GM23338 (cell line): ENCODE data around the gene GPR153. TPM values are rescaled to one million over a fixed set of nuclear protein-coding genes. Genes with fewer than 3 reads are reported as not detected.

Experiments used
- ATAC-seq: fragments of 200-7000 bp; cut with Tn5 transposase; 3 replicates; pipeline ENCODE4 v1.9.1; 2020
- DNase-seq: peaks from one replicate; pipeline ENCODE4 v3.0.0-alpha.2; 2015; ENCODE audit warnings: low spot score
- H2AFZ ChIP-seq: fragments of 200-600 bp; sonication (generic); 2 replicates; pipeline ENCODE4 v1.8.0; 2016; ENCODE audit warnings: antibody characterized with exemption, mild to moderate bottlenecking, moderate library complexity
- H3F3A ChIP-seq: fragments of 200-600 bp; sonication (generic); replicated peaks from 2 replicates; pipeline ENCODE4 v1.8.0; 2017; ENCODE audit warnings: antibody characterized with exemption, mixed run types, low read depth
- H3K27ac ChIP-seq: fragments of 200-600 bp; sonication (generic); 2 replicates; pipeline ENCODE4 v1.6.1; 2016; ENCODE audit warnings: low read depth
- H3K27me3 ChIP-seq: fragments of 200-600 bp; sonication (generic); 2 replicates; pipeline ENCODE4 v1.8.0; 2016; ENCODE audit warnings: mild to moderate bottlenecking, mixed run types, moderate library complexity; ENCODE audit not compliant: insufficient read depth
- H3K36me3 ChIP-seq: fragments of 200-600 bp; sonication (generic); 2 replicates; pipeline ENCODE4 v1.8.0; 2016; ENCODE audit warnings: mild to moderate bottlenecking; ENCODE audit not compliant: insufficient read depth
- H3K4me1 ChIP-seq: fragments of 200-600 bp; sonication (generic); 2 replicates; pipeline ENCODE4 v1.8.0; 2016; ENCODE audit warnings: mild to moderate bottlenecking, moderate library complexity; ENCODE audit not compliant: insufficient read depth
- H3K4me2 ChIP-seq: fragments of 200-600 bp; sonication (generic); 2 replicates; pipeline ENCODE4 v1.7.1; 2017; ENCODE audit warnings: mixed run types
- H3K4me3 ChIP-seq: fragments of 200-600 bp; sonication (generic); 2 replicates; pipeline ENCODE4 v1.6.1; 2016; ENCODE audit warnings: mixed run types
- H3K79me2 ChIP-seq: fragments of 200-600 bp; sonication (generic); replicated peaks from 2 replicates; pipeline ENCODE4 v1.8.0; 2017; ENCODE audit warnings: mild to moderate bottlenecking; ENCODE audit not compliant: insufficient read depth
- H3K9me2 ChIP-seq: fragments of 200-600 bp; sonication (generic); 2 replicates; pipeline ENCODE4 v1.8.0; 2017; ENCODE audit not compliant: insufficient read depth
- H4K20me1 ChIP-seq: fragments of 200-600 bp; sonication (generic); replicated peaks from 2 replicates; pipeline ENCODE4 v1.8.0; 2017; ENCODE audit warnings: mild to moderate bottlenecking; ENCODE audit not compliant: insufficient read depth
- H3K27ac Mint-ChIP-seq: 2 replicates; pipeline ENCODE4 v1.8.0; 2020; ENCODE audit warnings: inconsistent platforms, mild to moderate bottlenecking, moderate library complexity, mixed read lengths
- H3K27me3 Mint-ChIP-seq: 3 replicates; pipeline ENCODE4 v1.8.0; 2022; ENCODE audit warnings: low read depth, mild to moderate bottlenecking, moderate library complexity, mixed read lengths, inconsistent platforms; ENCODE audit not compliant: insufficient read depth, poor library complexity
- H3K36me3 Mint-ChIP-seq: 3 replicates; pipeline ENCODE4 v1.8.0; 2021; ENCODE audit warnings: low read depth, mild to moderate bottlenecking, inconsistent platforms, moderate library complexity, mixed read lengths
- H3K4me1 Mint-ChIP-seq: 3 replicates; pipeline ENCODE4 v1.8.0; 2020; ENCODE audit warnings: mild to moderate bottlenecking, inconsistent platforms, mixed read lengths
- H3K4me3 Mint-ChIP-seq: 3 replicates; pipeline ENCODE4 v1.8.0; 2021; ENCODE audit warnings: moderate library complexity, mild to moderate bottlenecking, inconsistent platforms, mixed read lengths
- H3K9me3 Mint-ChIP-seq: 3 replicates; pipeline ENCODE4 v1.8.0; 2020; ENCODE audit warnings: moderate library complexity, mild to moderate bottlenecking, inconsistent platforms, mixed read lengths
- CREB1 ChIP-seq: fragments of 250-450 bp; sonication (Bioruptor Pico); IDR thresholded peaks from 2 replicates; pipeline ENCODE4 v1.5.0; 2020; ENCODE audit warnings: low read depth, mild to moderate bottlenecking, moderate library complexity
- EZH2 ChIP-seq: fragments of 200-600 bp; sonication (generic); IDR thresholded peaks from one replicate; pipeline ENCODE4 v1.8.0; 2017; ENCODE audit warnings: antibody characterized with exemption, mild to moderate bottlenecking, low read depth; ENCODE audit not compliant: unreplicated experiment
- EZH2phosphoT487 ChIP-seq: fragments of 200-600 bp; sonication (generic); IDR thresholded peaks from one replicate; pipeline ENCODE4 v1.8.1; 2018; ENCODE audit warnings: antibody characterized with exemption; ENCODE audit not compliant: unreplicated experiment
- JUNB ChIP-seq: IDR thresholded peaks from one replicate; pipeline ENCODE4 v1.6.1; 2016; ENCODE audit warnings: antibody characterized with exemption; ENCODE audit not compliant: unreplicated experiment
- POLR2AphosphoS5 ChIP-seq: IDR thresholded peaks from 2 replicates; pipeline ENCODE4 v1.6.1; 2016; ENCODE audit warnings: antibody characterized with exemption, low read depth
- REST ChIP-seq: IDR thresholded peaks from one replicate; pipeline ENCODE4 v1.6.1; 2018; ENCODE audit warnings: antibody characterized with exemption; ENCODE audit not compliant: unreplicated experiment
- STAT1 ChIP-seq: IDR thresholded peaks from one replicate; pipeline ENCODE4 v1.6.1; 2016; ENCODE audit warnings: antibody characterized with exemption; ENCODE audit not compliant: unreplicated experiment
- ZNF114 ChIP-seq: fragments of 250-450 bp; sonication (Bioruptor Pico); IDR thresholded peaks from 2 replicates; pipeline ENCODE4 v1.5.0; 2020; ENCODE audit warnings: mild to moderate bottlenecking, moderate library complexity
- ZNF331 ChIP-seq: fragments of 250-450 bp; sonication (Bioruptor Pico); IDR thresholded peaks from 2 replicates; pipeline ENCODE4 v1.5.0; 2020; ENCODE audit warnings: low read depth, mild to moderate bottlenecking, moderate library complexity
- polyA plus RNA-seq: library from polyadenylated mRNA; unstranded; fragments of >200 nt; fragmentation: Nextera tagmentation; extraction: Ambion mirVana; gene quantifications from 2 replicates; pipeline ENCODE4 v1.2.1, GENCODE V29; 2016
- total RNA-seq: library from RNA; depleted of rRNA; stranded (reverse); fragments of >200 nt; shearing (Covaris generic); gene quantifications from 2 replicates; pipeline ENCODE4 v1.2.3, GENCODE V29; 2014
- TF ChIP-seq, protein P1 (sequence below): IDR thresholded peaks from 2 replicates; pipeline ENCODE4 v1.6.1; 2016; ENCODE audit warnings: antibody characterized with exemption
- TF ChIP-seq, protein P2 (sequence below), 2 experiments: fragments of 200-600 bp in 1 of 2; sonication (generic) in 1 of 2; conservative IDR thresholded peaks; 2 replicates each; pipeline versions ENCODE4 v1.5.1 to v1.6.1; 2016 to 2017; ENCODE audit warnings: antibody characterized with exemption in 2 of 2, low read depth in 2 of 2, mild to moderate bottlenecking in 2 of 2, moderate library complexity in 1 of 2

Gene GPR153
- total and polyA plus RNA-seq, 2 experiments from 2014 or later = 1.3 to 9.0 TPM

DNA sequence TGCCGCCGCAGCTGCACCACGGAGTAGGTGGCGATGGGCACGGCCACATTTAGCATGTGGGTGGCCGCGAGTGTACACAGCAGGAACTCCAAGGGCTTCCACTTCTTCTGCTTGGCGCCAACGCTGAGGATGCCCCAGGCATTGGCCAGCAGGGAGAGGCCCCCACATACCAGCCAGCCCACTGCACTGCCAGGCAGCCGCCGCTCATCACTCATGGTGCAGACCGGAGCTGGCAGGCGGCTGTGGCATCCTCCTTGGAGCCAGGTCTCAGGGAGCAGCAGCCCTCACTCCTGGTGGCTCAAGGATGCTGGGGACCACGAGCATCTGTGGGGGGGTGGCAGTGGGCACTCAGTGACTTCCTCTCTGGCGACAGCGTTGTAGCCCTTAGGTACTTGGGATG lies 6.2 kb downstream of the GPR153 start (continued):
- TF ChIP-seq, protein P1, sequence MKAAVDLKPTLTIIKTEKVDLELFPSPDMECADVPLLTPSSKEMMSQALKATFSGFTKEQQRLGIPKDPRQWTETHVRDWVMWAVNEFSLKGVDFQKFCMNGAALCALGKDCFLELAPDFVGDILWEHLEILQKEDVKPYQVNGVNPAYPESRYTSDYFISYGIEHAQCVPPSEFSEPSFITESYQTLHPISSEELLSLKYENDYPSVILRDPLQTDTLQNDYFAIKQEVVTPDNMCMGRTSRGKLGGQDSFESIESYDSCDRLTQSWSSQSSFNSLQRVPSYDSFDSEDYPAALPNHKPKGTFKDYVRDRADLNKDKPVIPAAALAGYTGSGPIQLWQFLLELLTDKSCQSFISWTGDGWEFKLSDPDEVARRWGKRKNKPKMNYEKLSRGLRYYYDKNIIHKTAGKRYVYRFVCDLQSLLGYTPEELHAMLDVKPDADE = no peak
- no peak for TF ChIP-seq REST
- no peak for TF ChIP-seq ZNF114 (CRISPR knock-in tag)
- no peak for TF ChIP-seq JUNB

GRCh38 chr1:6253380-6253779 lies 7.5 kb downstream of the GPR153 start:
- no peak overlapping the region for H3K4me3 Mint-ChIP-seq
- H3K27ac Mint-ChIP-seq = no peak overlapping the region
- Histone ChIP-seq H3K4me1 (no peaks in the 10 kb centered on the region), H3F3A (no peaks in the 10 kb centered on the region; the same call in 1 of the 2 replicates), H3K9me2 (no peaks in the 10 kb centered on the region), H3K4me2 (no peak overlapping the region), H2AFZ (no peak overlapping the region), H3K27ac (no peak overlapping the region), H3K27me3 (peaks cover 35% of the 10 kb centered on the region), H3K4me3 (no peak overlapping the region), H3K79me2 (no peaks in the 10 kb centered on the region), H4K20me1 (no peaks in the 10 kb centered on the region; the same call in 1 of the 2 replicates), H3K36me3 (no peaks in the 10 kb centered on the region)
- peaks cover 36% of the 10 kb centered on the region for H3K27me3 Mint-ChIP-seq
- ATAC-seq = no peak
- no peak for DNase-seq
- H3K4me1 Mint-ChIP-seq = no peaks in the 10 kb centered on the region
- no peaks in the 10 kb centered on the region for H3K36me3 Mint-ChIP-seq
- no peaks in the 10 kb centered on the region; the same call in 2 of the 3 replicates for H3K9me3 Mint-ChIP-seq
- TF ChIP-seq, protein P2, sequence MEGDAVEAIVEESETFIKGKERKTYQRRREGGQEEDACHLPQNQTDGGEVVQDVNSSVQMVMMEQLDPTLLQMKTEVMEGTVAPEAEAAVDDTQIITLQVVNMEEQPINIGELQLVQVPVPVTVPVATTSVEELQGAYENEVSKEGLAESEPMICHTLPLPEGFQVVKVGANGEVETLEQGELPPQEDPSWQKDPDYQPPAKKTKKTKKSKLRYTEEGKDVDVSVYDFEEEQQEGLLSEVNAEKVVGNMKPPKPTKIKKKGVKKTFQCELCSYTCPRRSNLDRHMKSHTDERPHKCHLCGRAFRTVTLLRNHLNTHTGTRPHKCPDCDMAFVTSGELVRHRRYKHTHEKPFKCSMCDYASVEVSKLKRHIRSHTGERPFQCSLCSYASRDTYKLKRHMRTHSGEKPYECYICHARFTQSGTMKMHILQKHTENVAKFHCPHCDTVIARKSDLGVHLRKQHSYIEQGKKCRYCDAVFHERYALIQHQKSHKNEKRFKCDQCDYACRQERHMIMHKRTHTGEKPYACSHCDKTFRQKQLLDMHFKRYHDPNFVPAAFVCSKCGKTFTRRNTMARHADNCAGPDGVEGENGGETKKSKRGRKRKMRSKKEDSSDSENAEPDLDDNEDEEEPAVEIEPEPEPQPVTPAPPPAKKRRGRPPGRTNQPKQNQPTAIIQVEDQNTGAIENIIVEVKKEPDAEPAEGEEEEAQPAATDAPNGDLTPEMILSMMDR (conservative IDR thresholded peaks at IDR 0.05; ENCODE audit: low read depth in 2 of 2) = no peak
- TF ChIP-seq ZNF331 (CRISPR knock-in tag) (no peak), EZH2 (no peak), REST (no peak), CREB1 (CRISPR knock-in tag) (no peak), STAT1 (no peak), EZH2phosphoT487 (no peak), POLR2AphosphoS5 (no peak)
